Measurements from ENCODE around the gene ATP2B2. TPM values are rescaled to one million over a fixed set of nuclear protein-coding genes. Genes with fewer than 3 reads are reported as not detected.

The ATP2B2 gene
- total and polyA plus RNA-seq, 2 of the 8 experiments (the other 6 are each of a cell fraction or from before 2014, with no cell fraction given), result 0.14 to 1.2 TPM

DNA sequence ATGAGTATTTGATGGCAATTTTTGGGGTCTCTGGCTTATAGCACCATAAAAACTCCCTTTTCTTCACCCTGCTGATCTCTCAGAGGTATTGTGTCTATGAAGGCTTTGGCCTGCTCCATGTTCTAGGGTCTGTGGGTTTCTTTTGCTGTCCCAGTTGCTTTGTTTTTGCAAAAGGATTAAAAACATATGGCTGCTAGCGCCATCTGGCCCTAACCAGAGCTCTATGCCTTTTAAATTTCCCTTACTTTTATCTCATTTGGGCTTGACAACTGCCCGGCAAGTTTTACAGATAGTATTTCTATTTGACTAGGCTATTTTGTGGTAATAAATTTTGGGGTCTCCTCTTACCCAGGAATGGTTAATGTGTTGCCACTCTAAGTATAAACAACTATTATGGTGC, 206.2 kb downstream of the ATP2B2 start:
- peaks cover 3 to 7% of the 10 kb centered on the region in 2 experiments for H4K20me1 ChIP-seq (replicated peaks in 1 of 2; ENCODE audit: control insufficient read depth in 1 of 2, insufficient read depth in 2 of 2, low read length in 2 of 2)
- no peaks in the 10 kb centered on the region for H3K9me3 ChIP-seq (ENCODE audit: insufficient read depth in 2 of 2, low read depth in 1 of 2, low read length in 1 of 2)
- H3K27ac ChIP-seq (ENCODE audit: low read depth, low read length), result no peak overlapping the region
- no peaks in the 10 kb centered on the region for H3K4me1 ChIP-seq (replicated peaks in 1 of 4; ENCODE audit: control insufficient read depth in 3 of 4, insufficient read depth in 4 of 4, low read length in 3 of 4)
- H3K79me1 ChIP-seq (ENCODE audit: low read depth, low read length), result no peaks in the 10 kb centered on the region; the same call in 1 of the 2 replicates
- no peak overlapping the region for H4K91ac ChIP-seq (replicated peaks; ENCODE audit: insufficient read length, low read length)
- H2BK5ac ChIP-seq (ENCODE audit: low read depth, low read length), result no peak overlapping the region
- H3K4ac ChIP-seq (replicated peaks; ENCODE audit: insufficient read length, low read depth, low read length), result no peak overlapping the region
- H4K8ac ChIP-seq (ENCODE audit: extremely low read depth, insufficient read depth, low read length), result no peak overlapping the region
- no peak overlapping the region for H2BK20ac ChIP-seq (ENCODE audit: low read length)
- H3K4me2 ChIP-seq (ENCODE audit: insufficient read depth in 1 of 2, low read depth in 2 of 2, low read length in 2 of 2), result no peak overlapping the region
- H3K14ac ChIP-seq (ENCODE audit: insufficient read length), result no peak overlapping the region
- no peak overlapping the region for H2AK5ac ChIP-seq (ENCODE audit: low read depth, low read length)
- no peak overlapping the region for H3K9ac ChIP-seq (replicated peaks in 1 of 4; ENCODE audit: extremely low read depth in 1 of 4, low read depth in 3 of 4, low read length in 3 of 4)
- no peak overlapping the region for H3K23ac ChIP-seq (ENCODE audit: insufficient read length)
- H3K56ac ChIP-seq (replicated peaks; ENCODE audit: insufficient read length, low read depth, low read length), result no peak overlapping the region
- peaks cover 11 to 44% (median 32%) of the 10 kb centered on the region in 4 experiments for H3K36me3 ChIP-seq (ENCODE audit: control insufficient read depth in 2 of 4, insufficient read depth in 4 of 4, low read length in 3 of 4)
- CTCF ChIA-PET (ENCODE audit: partially characterized antibody), result interaction anchor here (0.6 to 1.8 kb wide), 4 partner anchors 9 to 469 kb away, joined by 3 to 9 read pairs (median 4); no protein-coding TSS in a partner anchor
- H2BK120ac ChIP-seq (replicated peaks; ENCODE audit: low read depth, low read length), result no peak overlapping the region
- FAIRE-seq, result no peak
- TF ChIP-seq SIN3A (conservative IDR thresholded peaks at IDR 0.05 in 1 of 2, IDR thresholded peaks at IDR 0.05 in 1 of 2; ENCODE audit: low read depth in 1 of 2, low read length in 2 of 2), result no peak
- peak; percentile 14 to 29; a peak in 1 of 4 replicates for TF ChIP-seq RAD21 (IDR thresholded peaks at IDR 0.05 in 1 of 2, conservative IDR thresholded peaks at IDR 0.05 in 1 of 2; ENCODE audit: low read depth in 2 of 2, low read length in 2 of 2)
- POLR2A ChIA-PET (ENCODE audit: partially characterized antibody), result interaction anchor here (0.7 to 1.3 kb wide), 5 partner anchors 9 to 474 kb away, joined by 3 to 5 read pairs (median 3); no protein-coding TSS in a partner anchor
- H3K27me3 ChIP-seq (replicated peaks in 1 of 4; ENCODE audit: control insufficient read depth in 3 of 4, extremely low read depth in 1 of 4, insufficient read depth in 3 of 4, low read length in 3 of 4), result no peaks in the 10 kb centered on the region
- H3K4me3 ChIP-seq (ENCODE audit: extremely low read depth in 1 of 4, insufficient read depth in 2 of 4, low read depth in 3 of 4, low read length in 4 of 4), result no peak overlapping the region
- H4K5ac ChIP-seq (ENCODE audit: insufficient read length, low read depth, low read length), result no peak overlapping the region
- H3K23me2 ChIP-seq (ENCODE audit: low read depth, low read length), result no peaks in the 10 kb centered on the region
- no peaks in the 10 kb centered on the region for H3K79me2 ChIP-seq (ENCODE audit: control insufficient read depth in 1 of 2, insufficient read depth in 2 of 2, low read length in 2 of 2)
- WGBS, 2 experiments (ENCODE audit: extremely low coverage in 1 of 2, insufficient coverage in 1 of 2, insufficient read length in 1 of 2, insufficient replicate concordance in 2 of 2, low coverage in 1 of 2, low lambda C conversion rate in 2 of 2, missing lambda C conversion rate in 1 of 2), result 83% methylated on average over 2 of the region's 2 CpGs; no CpG with 5 or more reads in 1 of the 2 experiments
- H2BK15ac ChIP-seq (ENCODE audit: low read length), result no peak overlapping the region
- no peak overlapping the region for H2AFZ ChIP-seq (ENCODE audit: low read length)
- no peak overlapping the region for H3K18ac ChIP-seq (ENCODE audit: extremely low read depth, low read length)
- no peak for DNase-seq (ENCODE audit: low read depth in 1 of 2, low spot score in 2 of 2)
- no peak overlapping the region for H2BK12ac ChIP-seq (ENCODE audit: low read depth, low read length)

Data from H1 (cell line).